Activated CD8-positive, alpha-beta memory T cell treated with anti-CD3 and anti-CD28 coated beads, Interleukin-2, amount 10 ng/mL, durations not matched to agents 7 days and 5 days (primary cell): ENCODE results near the gene DAGLA. TPM values are rescaled to one million over a fixed set of nuclear protein-coding genes. Genes with fewer than 3 reads are reported as not detected.

Experiments
- ATAC-seq: fragments of 150-1000 bp; cut with Tn5 transposase; one replicate; pipeline ENCODE4 v1.10.0; 2021; ENCODE audit warnings: moderate library complexity
- CTCF ChIA-PET: fragments of 350-600 bp; sonication (Branson Sonifier 250); formaldehyde crosslinking; loops from one replicate; lab custom pipeline; 2021; ENCODE audit warnings: antibody characterized with exemption; lab: Charles Lee
- DNase-seq: peaks from one replicate; pipeline ENCODE4 v3.0.0-alpha.2; 2020
- H3K27ac Mint-ChIP-seq: one replicate; pipeline ENCODE4 v1.8.0; 2021; ENCODE audit warnings: mild to moderate bottlenecking, mixed read lengths
- H3K27me3 Mint-ChIP-seq: one replicate; pipeline ENCODE4 v1.8.0; 2021; ENCODE audit warnings: mixed read lengths
- H3K36me3 Mint-ChIP-seq: one replicate; pipeline ENCODE4 v1.8.0; 2021; ENCODE audit warnings: mild to moderate bottlenecking, mixed read lengths
- H3K4me1 Mint-ChIP-seq: one replicate; pipeline ENCODE4 v1.8.0; 2021; ENCODE audit warnings: mixed read lengths
- H3K4me3 Mint-ChIP-seq: one replicate; pipeline ENCODE4 v1.8.0; 2021; ENCODE audit warnings: mild to moderate bottlenecking, moderate library complexity, mixed read lengths
- H3K9me3 Mint-ChIP-seq: one replicate; pipeline ENCODE4 v1.8.0; 2022; ENCODE audit warnings: low read depth, mixed read lengths
- total RNA-seq, 2 experiments: library from RNA; stranded (reverse); gene quantifications; one replicate each; pipeline ENCODE4 v1.2.3, GENCODE V29; 2021

Gene DAGLA
- total RNA-seq, 2 experiments from 2014 or later: not detected

- H3K9me3 Mint-ChIP-seq: no peaks in the 10 kb centered on the region
- DNase-seq: no peak
- H3K36me3 Mint-ChIP-seq: no peaks in the 10 kb centered on the region
- H3K27me3 Mint-ChIP-seq: peaks cover 20% of the 10 kb centered on the region
- ATAC-seq: no peak
- H3K4me1 Mint-ChIP-seq: no peaks in the 10 kb centered on the region
- no peak overlapping the region for H3K4me3 Mint-ChIP-seq
- CTCF ChIA-PET: no interaction called here
- H3K27ac Mint-ChIP-seq: no peak overlapping the region
Measured at GRCh38 chr11:61711037-61711436, 30.8 kb downstream of the DAGLA start.

DNA sequence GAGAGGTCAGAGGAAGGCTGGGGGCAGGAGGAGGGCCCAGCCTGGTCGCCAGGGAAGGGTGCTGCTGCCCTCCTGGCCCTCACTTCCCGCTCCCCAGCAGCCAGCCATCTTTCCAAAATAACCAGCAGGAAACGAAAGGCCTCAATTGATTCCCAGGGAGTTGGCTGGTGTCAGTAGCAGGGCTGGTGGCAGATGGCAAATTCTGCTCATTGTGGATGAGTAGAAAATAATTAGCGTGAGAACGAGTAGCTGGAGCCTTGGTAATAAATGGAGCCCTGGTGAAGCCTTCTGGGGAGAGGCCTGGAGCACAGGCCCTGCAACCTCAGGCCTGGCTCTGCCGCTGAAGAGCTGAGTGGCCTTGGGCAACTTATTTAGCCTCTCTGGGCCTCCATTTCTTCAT is 31.3 kb downstream of the DAGLA start:
- DNase-seq (no peak), ATAC-seq (no peak)
- Mint-ChIP-seq H3K9me3 (no peaks in the 10 kb centered on the region), H3K4me3 (no peak overlapping the region), H3K36me3 (no peaks in the 10 kb centered on the region), H3K27me3 (peaks cover 23% of the 10 kb centered on the region), H3K4me1 (no peaks in the 10 kb centered on the region), H3K27ac (no peak overlapping the region)
- CTCF ChIA-PET: interaction anchor here (0.6 kb wide), 1 partner anchor 841 kb away, joined by 3 read pairs; no protein-coding TSS in a partner anchor

DNA sequence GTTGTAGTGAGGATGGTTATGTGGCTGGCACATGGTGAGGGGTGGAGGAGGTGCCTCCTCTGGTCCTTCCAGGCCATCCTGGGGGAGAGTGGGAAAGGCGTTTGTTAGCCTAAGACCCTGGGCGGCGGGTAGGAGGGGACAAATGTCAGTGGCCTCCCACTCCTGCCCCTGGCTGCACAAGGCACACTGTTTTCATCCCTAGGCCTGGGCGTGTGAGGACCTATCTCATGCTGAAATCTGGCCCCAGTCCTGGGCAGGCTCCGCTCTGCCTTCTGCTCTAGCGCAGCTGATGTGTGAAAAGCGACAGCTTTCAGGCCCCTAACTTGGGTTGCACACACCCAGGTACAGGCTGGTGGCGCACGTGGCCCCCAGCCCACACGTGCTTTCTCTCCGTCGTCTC is 32.1 kb downstream of the DAGLA start:
- Mint-ChIP-seq H3K9me3 (no peaks in the 10 kb centered on the region), H3K27me3 (peaks cover 23% of the 10 kb centered on the region), H3K4me3 (no peak overlapping the region), H3K27ac (no peak overlapping the region), H3K4me1 (no peaks in the 10 kb centered on the region), H3K36me3 (no peaks in the 10 kb centered on the region)
- DNase-seq (no peak), ATAC-seq (no peak)
- CTCF ChIA-PET: interaction anchor here (1.4 kb wide), 1 partner anchor 35 kb away, joined by 3 read pairs; no protein-coding TSS in a partner anchor

DNA sequence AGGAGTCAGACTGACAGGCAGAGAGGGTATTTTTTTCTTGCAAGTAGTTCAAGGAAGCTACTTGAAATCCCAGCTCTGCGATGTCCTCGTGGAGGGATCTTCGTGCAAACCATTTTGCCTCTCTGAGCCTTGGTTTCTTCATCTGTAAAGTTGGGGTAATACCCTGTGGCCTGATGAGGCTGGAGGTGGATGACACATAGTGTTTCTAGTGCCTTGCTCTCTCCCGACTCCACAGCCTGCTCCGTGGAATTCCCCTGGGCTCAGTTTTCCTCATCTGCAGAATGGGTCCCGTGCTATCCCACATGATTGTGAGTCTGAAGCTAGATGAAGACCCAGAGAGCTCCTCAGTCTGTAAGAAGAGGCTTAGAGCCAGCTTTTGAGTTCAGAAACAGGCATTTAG is 32.7 kb downstream of the DAGLA start:
- Mint-ChIP-seq H3K4me1 (no peaks in the 10 kb centered on the region), H3K36me3 (no peaks in the 10 kb centered on the region), H3K9me3 (no peaks in the 10 kb centered on the region), H3K27ac (no peak overlapping the region), H3K4me3 (no peak overlapping the region), H3K27me3 (peaks cover 23% of the 10 kb centered on the region)
- ATAC-seq (no peak), DNase-seq (no peak)
- CTCF ChIA-PET: interaction anchor here (1.4 kb wide), 1 partner anchor 34 kb away, joined by 3 read pairs; no protein-coding TSS in a partner anchor

DNA sequence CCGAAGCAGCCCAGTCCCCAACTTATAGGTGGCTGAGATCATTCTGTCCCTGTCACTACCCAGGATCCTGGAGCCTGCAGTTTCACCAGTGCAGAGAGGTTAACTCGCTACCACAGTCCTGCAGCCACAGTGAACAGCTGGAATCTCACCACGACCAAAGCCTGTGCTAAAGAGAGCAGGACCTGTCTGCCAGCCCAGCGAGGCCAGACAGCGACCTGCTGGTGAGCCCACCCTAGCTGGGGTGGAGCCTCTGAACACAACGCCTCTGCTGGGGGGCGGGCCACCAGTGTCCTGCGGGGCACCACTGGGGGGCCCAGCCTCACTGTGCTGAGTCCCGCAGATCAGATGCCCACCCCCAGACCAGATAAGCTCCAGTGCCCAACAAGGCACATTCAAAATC is 33.3 kb downstream of the DAGLA start:
- DNase-seq (no peak), ATAC-seq (no peak)
- no peak overlapping the region for H3K4me3 Mint-ChIP-seq
- no peaks in the 10 kb centered on the region for H3K9me3 Mint-ChIP-seq
- H3K4me1 Mint-ChIP-seq: no peaks in the 10 kb centered on the region
- CTCF ChIA-PET: interaction anchor here (1.4 kb wide), 1 partner anchor 34 kb away, joined by 3 read pairs; no protein-coding TSS in a partner anchor
- peaks cover 23% of the 10 kb centered on the region for H3K27me3 Mint-ChIP-seq
- H3K36me3 Mint-ChIP-seq: no peaks in the 10 kb centered on the region
- no peak overlapping the region for H3K27ac Mint-ChIP-seq

GRCh38 chr11:61713906-61714305 is 33.7 kb downstream of the DAGLA start:
- ATAC-seq (no peak), DNase-seq (no peak)
- H3K4me3 Mint-ChIP-seq: no peak overlapping the region
- H3K9me3 Mint-ChIP-seq: no peaks in the 10 kb centered on the region
- H3K36me3 Mint-ChIP-seq: no peaks in the 10 kb centered on the region
- no peak overlapping the region for H3K27ac Mint-ChIP-seq
- peaks cover 23% of the 10 kb centered on the region for H3K27me3 Mint-ChIP-seq
- CTCF ChIA-PET: interaction anchor here (1.2 to 1.4 kb wide), 2 partner anchors 19 to 33 kb away, joined by 3 to 4 read pairs; no protein-coding TSS in a partner anchor
- H3K4me1 Mint-ChIP-seq: no peaks in the 10 kb centered on the region

DNA sequence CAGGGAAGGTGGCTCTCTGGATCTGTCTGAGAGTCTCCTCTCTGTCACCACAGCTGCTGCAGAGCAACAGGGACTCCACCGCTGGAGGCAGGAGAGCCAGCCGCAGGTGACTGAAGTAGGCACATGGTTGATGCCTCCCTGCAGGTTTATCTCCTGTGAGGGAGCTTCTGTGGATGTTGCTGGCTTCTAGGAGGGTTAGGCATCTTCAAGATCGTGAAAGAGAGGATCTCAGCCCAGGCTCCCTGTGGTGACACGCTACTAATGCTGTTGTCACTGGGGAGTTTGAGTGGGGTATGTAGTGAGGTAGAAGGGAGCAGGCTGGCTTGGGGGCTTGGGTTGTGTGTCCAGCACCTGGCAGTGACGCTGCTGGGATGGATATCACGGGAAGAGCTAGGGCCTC is 34.1 kb downstream of the DAGLA start:
- Mint-ChIP-seq H3K4me1 (no peaks in the 10 kb centered on the region), H3K36me3 (no peaks in the 10 kb centered on the region), H3K4me3 (no peak overlapping the region), H3K9me3 (no peaks in the 10 kb centered on the region), H3K27ac (no peak overlapping the region), H3K27me3 (peaks cover 23% of the 10 kb centered on the region)
- DNase-seq (no peak), ATAC-seq (no peak)
- CTCF ChIA-PET: interaction anchor here (1.2 kb wide), 1 partner anchor 19 kb away, joined by 4 read pairs; no protein-coding TSS in a partner anchor

- CTCF ChIA-PET: interaction anchor here (1.0 to 1.2 kb wide), 2 partner anchors 18 to 36 kb away, joined by 3 to 4 read pairs; no protein-coding TSS in a partner anchor
- no peak for DNase-seq
- no peaks in the 10 kb centered on the region for H3K9me3 Mint-ChIP-seq
- no peak for ATAC-seq
- no peaks in the 10 kb centered on the region for H3K36me3 Mint-ChIP-seq
- H3K27me3 Mint-ChIP-seq: peaks cover 23% of the 10 kb centered on the region
- H3K4me3 Mint-ChIP-seq: no peak overlapping the region
- no peak overlapping the region for H3K27ac Mint-ChIP-seq
- no peaks in the 10 kb centered on the region for H3K4me1 Mint-ChIP-seq
Measured at GRCh38 chr11:61714916-61715315, 34.7 kb downstream of the DAGLA start.

DNA sequence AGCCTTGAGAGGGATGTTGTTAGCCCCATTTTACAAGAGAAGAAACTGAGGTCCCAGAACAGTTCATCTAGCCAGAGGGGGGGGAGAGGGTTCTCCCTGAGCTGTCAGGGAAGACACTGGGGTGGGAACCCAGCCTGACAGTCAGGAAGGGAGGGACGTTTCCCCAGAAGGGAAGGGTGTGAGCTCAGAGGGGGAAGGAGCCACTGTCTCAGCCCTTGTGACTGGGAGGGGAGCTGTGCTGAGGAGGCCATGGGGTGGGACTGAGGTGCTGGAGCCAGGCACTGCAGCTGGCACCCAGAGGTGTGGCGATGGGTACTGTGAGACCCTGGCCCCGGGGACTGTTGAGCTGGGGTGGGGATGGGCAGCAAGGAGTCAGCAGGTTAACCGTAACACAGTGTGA is 35.7 kb downstream of the DAGLA start:
- no peak for DNase-seq
- Mint-ChIP-seq H3K27me3 (peaks cover 23% of the 10 kb centered on the region), H3K36me3 (no peaks in the 10 kb centered on the region), H3K4me1 (no peaks in the 10 kb centered on the region), H3K27ac (no peak overlapping the region), H3K9me3 (no peaks in the 10 kb centered on the region), H3K4me3 (no peak overlapping the region)
- ATAC-seq: no peak
- CTCF ChIA-PET: interaction anchor here (0.9 to 1.2 kb wide), 3 partner anchors 12 to 37 kb away, joined by 3 to 5 read pairs (median 3); no protein-coding TSS in a partner anchor

DNA sequence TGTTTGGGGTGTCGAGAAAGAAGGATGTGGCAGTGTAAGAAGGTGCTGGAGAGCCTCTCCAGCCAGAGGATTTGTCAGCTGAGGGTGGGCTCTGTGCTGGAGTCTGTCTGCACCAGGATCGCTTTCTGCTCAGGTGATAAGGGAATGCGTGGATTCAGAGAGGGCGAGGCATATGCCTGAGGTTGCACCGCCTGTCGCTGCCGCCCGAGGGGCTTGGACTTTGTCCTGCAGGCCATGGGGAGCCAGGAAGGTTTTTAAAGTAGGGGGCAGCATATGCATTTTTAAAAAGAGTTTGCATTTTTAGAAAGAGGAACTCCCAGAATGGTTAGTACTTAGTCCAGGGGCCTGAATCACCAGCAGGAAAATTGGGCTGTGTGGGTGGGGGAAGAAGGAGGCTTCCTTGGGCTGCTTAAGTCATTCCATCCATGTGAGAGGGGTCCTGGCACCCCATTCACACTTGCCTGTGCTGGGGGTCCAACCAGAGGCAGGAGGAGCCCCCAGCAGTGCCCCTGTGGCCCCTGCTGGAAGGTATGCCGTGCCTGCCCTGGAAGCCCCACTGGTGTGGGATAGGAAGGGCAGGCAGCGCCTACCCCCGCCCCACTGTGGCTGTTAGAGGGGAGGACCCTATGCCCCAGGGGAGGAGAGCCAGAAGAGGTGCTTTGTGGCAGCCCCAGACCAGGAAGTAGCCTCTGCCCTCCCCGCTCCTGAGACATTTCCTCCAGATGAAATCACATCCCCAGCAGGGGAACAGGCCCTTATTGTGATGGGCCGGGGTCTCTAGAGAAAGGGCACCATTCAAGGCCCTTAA is 36.5 kb downstream of the DAGLA start:
- no peaks in the 10 kb centered on the region for H3K4me1 Mint-ChIP-seq
- CTCF ChIA-PET: interaction anchor here (1.2 kb wide), 1 partner anchor 17 kb away, joined by 5 read pairs; no protein-coding TSS in a partner anchor
- peaks cover 23% of the 10 kb centered on the region for H3K27me3 Mint-ChIP-seq
- no peak for ATAC-seq
- no peak overlapping the region for H3K27ac Mint-ChIP-seq
- DNase-seq: no peak
- no peak overlapping the region for H3K4me3 Mint-ChIP-seq
- H3K36me3 Mint-ChIP-seq: no peaks in the 10 kb centered on the region
- H3K9me3 Mint-ChIP-seq: no peaks in the 10 kb centered on the region

DNA sequence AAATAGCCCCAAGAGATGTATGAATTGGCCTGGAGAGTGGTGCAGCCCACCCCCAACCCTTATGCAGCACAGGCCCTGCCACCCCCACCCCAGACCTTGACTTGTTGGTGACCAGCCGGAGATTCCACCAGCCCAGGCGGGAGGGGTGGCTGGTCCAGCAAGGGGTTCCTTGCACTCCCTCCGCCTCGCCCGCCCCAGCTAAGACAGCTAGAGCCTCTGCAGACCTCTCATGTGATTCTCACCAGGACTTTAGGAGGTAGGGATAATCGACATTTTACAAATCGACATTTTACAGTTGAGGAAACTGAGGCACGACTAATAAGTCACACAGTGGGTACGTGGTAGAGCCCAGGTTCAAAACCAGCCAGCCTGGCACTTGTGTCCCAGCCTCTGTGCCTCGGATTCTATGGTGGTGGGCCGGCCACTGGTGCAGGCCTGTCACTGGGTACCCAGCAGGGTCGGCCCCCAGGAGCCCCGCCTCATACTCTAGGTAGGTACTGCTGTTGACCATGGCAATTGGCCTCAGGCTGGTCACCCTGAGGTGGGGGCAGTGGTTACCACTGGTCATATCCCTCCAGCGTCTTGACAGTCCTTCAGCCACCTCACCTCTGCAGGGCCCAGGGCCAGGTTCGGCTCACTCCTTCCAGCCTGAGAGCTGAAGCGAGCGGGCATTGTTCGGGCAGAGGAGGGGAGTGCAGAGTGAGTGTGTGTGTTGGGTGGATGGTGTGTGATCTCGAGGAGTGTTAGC is 37.3 kb downstream of the DAGLA start:
- no peak overlapping the region for H3K4me3 Mint-ChIP-seq
- no peaks in the 10 kb centered on the region for H3K36me3 Mint-ChIP-seq

GRCh38 chr11:61718046-61718531 is 37.9 kb downstream of the DAGLA start:
- H3K27me3 Mint-ChIP-seq: peaks cover 20% of the 10 kb centered on the region
- DNase-seq (no peak), ATAC-seq (no peak)
- no peaks in the 10 kb centered on the region for H3K4me1 Mint-ChIP-seq
- no peaks in the 10 kb centered on the region for H3K36me3 Mint-ChIP-seq
- H3K4me3 Mint-ChIP-seq: no peak overlapping the region
- H3K9me3 Mint-ChIP-seq: no peaks in the 10 kb centered on the region
- CTCF ChIA-PET: interaction anchor here (0.6 to 3.0 kb wide), 2 partner anchors 15 to 103 kb away, joined by 3 to 10 read pairs; no protein-coding TSS in a partner anchor
- no peak overlapping the region for H3K27ac Mint-ChIP-seq

More for the DNA sequence above, 37.3 kb downstream of the DAGLA start:
- no peak for ATAC-seq
- Mint-ChIP-seq H3K27ac (no peak overlapping the region), H3K27me3 (peaks cover 23% of the 10 kb centered on the region), H3K9me3 (no peaks in the 10 kb centered on the region), H3K4me1 (no peaks in the 10 kb centered on the region)
- DNase-seq: no peak
- CTCF ChIA-PET: interaction anchor here (0.6 to 3.0 kb wide), 2 partner anchors 16 to 104 kb away, joined by 3 to 10 read pairs; no protein-coding TSS in a partner anchor
